ENCODE measurements around the gene CBX8.

- TF ChIP-seq EZH2 (IDR thresholded peaks at IDR 0.05; ENCODE audit: borderline replicate concordance, low read length) (no peak), CTCF (conservative IDR thresholded peaks at IDR 0.05 in 1 of 2, IDR thresholded peaks at IDR 0.05 in 1 of 2; ENCODE audit: extremely low read depth in 1 of 2, insufficient read depth in 1 of 2, low read depth in 1 of 2, low read length in 2 of 2) (no peak)
These were observed 11.6 kb downstream of the CBX8 start for GRCh38 chr17:79785017-79785899.

Data from mammary epithelial cell (primary cell).